Medulla oblongata (tissue), 1 donor: Measurements from ENCODE around the gene ACTR3.

Experiments
- DNase-seq: peaks from one replicate; pipeline ENCODE4 v3.0.0-alpha.2; 2015; ENCODE audit errors: extremely low spot score

The ACTR3 gene

GRCh38 chr2:113876503-113877387 lies 13.1 kb upstream of the ACTR3 start:
- DNase-seq, result no peak

- no peak for DNase-seq
These were observed 11.9 kb upstream of the ACTR3 start for GRCh38 chr2:113877711-113878598.

- DNase-seq, result no peak
These were observed 11.1 kb upstream of the ACTR3 start for GRCh38 chr2:113878743-113879142.

- DNase-seq, result no peak
These were observed 10.4 kb upstream of the ACTR3 start for GRCh38 chr2:113879457-113879856.

- DNase-seq, result peak; percentile 55
These were observed 3.3 kb upstream of the ACTR3 start for GRCh38 chr2:113886479-113887008.

- DNase-seq, result no peak
These were observed 2.7 kb upstream of the ACTR3 start for GRCh38 chr2:113887009-113887792.

- no peak for DNase-seq
These were observed 1.0 kb upstream of the ACTR3 start for GRCh38 chr2:113888641-113889470.

- DNase-seq, result peak; percentile 93
These were observed 655 bp downstream of the ACTR3 start for GRCh38 chr2:113890253-113891235.

- DNase-seq, result no peak
These were observed 1.5 kb downstream of the ACTR3 start for GRCh38 chr2:113891265-113891959.

- no peak for DNase-seq
These were observed 2.3 kb downstream of the ACTR3 start for GRCh38 chr2:113892004-113892710.

- no peak for DNase-seq
These were observed 4.4 kb downstream of the ACTR3 start for GRCh38 chr2:113894156-113894743.

GRCh38 chr2:113895301-113895700 lies 5.4 kb downstream of the ACTR3 start:
- no peak for DNase-seq

GRCh38 chr2:113895819-113896563 lies 6.1 kb downstream of the ACTR3 start:
- no peak for DNase-seq

- DNase-seq, result no peak
These were observed 6.9 kb downstream of the ACTR3 start for GRCh38 chr2:113896791-113897190.

- no peak for DNase-seq
These were observed 8.2 kb downstream of the ACTR3 start for GRCh38 chr2:113898081-113898480.

GRCh38 chr2:113899166-113899565 lies 9.3 kb downstream of the ACTR3 start:
- DNase-seq, result no peak

GRCh38 chr2:113901943-113902342 lies 12.1 kb downstream of the ACTR3 start:
- no peak for DNase-seq
